ENCODE data around the gene ANK2.

ANK2 gene

DNA sequence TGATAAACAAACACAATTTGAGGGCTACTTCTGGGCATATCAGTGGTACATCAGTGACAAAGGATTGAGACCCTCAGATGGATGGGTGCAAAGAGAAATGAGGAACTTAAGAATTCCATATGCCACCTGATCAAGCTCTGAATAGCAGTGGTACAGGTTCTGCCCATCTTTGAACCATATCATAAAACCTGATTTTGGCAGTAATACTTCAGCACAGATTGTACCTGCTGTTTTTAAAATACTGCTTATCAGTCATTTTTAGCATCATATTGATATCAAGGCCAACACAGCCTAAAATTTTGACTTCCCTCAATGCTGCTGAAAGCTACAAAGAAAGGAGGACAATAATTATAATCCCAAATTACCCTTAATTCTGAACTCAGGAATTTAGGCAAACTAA lies 41.5 kb downstream of the ANK2 start:
- FAIRE-seq = no peak
- TF ChIP-seq POLR2A (IDR thresholded peaks at IDR 0.05; ENCODE audit: low read depth, low read length) = no peak
- no peak for DNase-seq (ENCODE audit: insufficient read length, low spot score)

DNA sequence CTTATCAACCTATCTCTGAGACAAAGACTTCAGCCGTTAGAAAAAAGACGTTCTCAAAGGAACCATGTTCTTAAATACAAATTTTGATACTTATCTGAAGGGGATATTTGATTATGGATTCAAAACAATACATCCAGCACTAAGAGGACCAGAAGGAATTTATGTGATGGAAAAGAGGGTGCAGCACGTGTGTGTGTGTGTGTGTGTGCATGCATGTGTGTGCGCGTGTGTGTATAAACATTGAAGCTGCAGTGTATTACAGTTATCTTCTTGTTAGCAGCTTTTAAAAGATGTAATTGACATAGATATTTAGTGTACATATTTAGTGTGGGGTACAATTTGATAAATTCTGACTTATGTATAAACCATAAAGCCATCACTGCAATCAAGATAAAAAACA lies 44.9 kb downstream of the ANK2 start:
- no peak for TF ChIP-seq POLR2A (IDR thresholded peaks at IDR 0.05; ENCODE audit: low read depth, low read length)
- FAIRE-seq = no peak
- DNase-seq (ENCODE audit: insufficient read length, low spot score) = no peak

DNA sequence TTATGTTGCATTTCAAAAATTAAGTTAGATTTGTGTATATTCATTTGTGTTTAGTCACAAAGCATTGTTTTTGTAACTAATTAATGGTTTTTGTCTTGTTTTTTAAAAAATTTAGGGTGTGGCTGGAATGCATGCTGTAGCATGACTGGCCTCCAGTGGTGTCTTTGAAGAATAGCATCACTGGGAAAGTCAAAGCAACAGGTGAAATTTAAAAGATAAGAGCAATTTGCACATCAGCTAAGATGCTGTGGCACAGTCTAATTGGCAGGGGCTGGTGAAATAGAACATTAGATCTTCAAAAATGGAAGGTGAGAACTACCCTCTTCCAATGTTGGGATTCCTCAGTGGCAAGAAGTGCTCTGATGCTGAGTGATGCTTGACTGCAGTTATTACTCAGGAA lies 45.3 kb downstream of the ANK2 start:
- FAIRE-seq (no peak), DNase-seq (ENCODE audit: insufficient read length, low spot score) (no peak)
- no peak for TF ChIP-seq POLR2A (IDR thresholded peaks at IDR 0.05; ENCODE audit: low read depth, low read length)

DNA sequence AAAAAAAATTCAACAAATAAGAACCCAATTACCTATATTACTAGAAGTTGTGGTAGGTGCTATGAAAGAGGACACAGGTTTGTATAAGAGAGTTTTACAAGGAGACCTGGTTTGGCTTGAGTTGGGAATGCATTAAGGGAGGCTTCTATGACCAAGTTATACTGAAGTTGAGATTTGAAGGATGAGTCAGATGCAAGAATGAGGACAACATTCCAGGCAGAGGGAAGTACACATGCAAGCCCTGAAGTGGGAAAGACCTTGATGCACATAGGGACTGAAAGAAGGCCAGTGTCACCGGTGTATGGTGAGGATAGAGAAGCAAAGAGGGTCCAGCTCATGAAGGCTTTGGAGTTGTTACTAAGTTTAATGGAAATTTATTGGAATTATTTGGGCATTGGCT lies 52.2 kb downstream of the ANK2 start:
- FAIRE-seq (no peak), DNase-seq (ENCODE audit: insufficient read length, low spot score) (no peak)
- no peak for TF ChIP-seq POLR2A (IDR thresholded peaks at IDR 0.05; ENCODE audit: low read depth, low read length)

DNA sequence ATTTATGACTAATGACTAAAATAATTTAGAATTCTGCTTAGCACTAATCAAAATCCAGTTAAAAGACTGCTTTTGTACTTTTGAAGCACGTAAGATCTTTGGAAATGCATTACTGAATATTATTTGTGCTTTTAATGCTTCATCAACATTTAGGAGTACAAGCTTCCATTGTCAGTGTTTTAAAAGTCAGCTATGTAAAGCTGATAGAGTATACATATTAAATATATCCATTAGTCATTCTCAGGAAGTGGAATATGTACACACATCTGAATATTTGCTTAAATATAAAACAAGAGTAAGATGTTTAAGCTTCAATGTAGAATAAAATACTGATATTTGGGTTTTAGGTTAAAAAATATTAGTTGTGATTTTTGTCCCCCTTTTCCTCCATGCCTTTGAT lies 54.1 kb downstream of the ANK2 start:
- no peak for TF ChIP-seq POLR2A (IDR thresholded peaks at IDR 0.05; ENCODE audit: low read depth, low read length)
- no peak for FAIRE-seq
- no peak for DNase-seq (ENCODE audit: insufficient read length, low spot score)

DNA sequence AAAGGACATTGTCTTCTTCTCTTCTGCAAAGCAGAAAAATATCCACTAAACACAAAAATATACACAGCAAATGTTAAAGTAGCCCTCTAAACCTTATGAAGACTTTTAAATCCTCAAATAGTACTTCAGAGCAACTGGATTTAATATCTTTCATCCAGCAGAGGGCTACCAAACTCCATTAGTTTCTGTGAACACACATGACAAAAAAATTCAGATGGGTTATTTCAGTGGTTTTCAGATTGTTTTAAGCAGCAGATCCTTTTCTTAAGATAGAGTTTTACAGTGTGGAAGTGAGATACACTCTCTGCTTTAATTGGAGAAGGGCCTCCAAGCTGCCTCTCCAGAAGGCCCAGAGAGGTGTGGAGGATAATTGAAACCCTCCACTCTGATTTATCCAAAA lies 56.7 kb downstream of the ANK2 start:
- FAIRE-seq (peak; percentile 36), DNase-seq (ENCODE audit: insufficient read length, low spot score) (no peak)
- TF ChIP-seq POLR2A (IDR thresholded peaks at IDR 0.05; ENCODE audit: low read depth, low read length) = no peak

DNA sequence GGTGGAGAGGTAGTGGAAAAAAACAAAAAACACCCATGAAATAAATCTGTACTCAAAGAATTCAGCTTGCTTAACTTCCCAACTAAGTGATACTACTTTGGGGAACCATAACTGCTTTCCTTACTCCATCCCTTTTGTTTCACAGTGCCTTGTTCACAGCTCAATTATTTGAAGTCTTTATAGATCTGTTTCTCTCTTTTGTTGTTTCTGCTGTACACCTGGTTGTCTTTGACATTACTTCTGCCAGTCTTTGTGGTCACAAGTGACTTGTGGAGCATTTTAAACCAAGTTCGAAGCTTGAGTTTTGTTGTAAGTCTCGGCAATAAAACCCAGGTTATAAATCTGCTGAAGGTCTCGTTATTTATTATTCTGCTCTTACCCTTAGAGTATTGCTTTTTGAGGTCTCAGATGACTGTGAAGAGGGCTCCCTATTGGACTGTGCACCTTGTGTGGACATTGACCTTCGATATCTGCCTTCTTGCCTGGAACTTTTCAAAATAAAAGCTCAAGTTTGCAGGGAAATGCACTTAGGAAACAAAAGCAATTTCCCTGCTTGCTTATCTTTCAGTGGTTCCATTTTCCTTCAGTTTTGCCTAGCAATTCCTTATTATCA lies 59.8 kb downstream of the ANK2 start:
- FAIRE-seq (no peak), DNase-seq (ENCODE audit: insufficient read length, low spot score) (no peak)
- TF ChIP-seq POLR2A (IDR thresholded peaks at IDR 0.05; ENCODE audit: low read depth, low read length) = no peak

DNA sequence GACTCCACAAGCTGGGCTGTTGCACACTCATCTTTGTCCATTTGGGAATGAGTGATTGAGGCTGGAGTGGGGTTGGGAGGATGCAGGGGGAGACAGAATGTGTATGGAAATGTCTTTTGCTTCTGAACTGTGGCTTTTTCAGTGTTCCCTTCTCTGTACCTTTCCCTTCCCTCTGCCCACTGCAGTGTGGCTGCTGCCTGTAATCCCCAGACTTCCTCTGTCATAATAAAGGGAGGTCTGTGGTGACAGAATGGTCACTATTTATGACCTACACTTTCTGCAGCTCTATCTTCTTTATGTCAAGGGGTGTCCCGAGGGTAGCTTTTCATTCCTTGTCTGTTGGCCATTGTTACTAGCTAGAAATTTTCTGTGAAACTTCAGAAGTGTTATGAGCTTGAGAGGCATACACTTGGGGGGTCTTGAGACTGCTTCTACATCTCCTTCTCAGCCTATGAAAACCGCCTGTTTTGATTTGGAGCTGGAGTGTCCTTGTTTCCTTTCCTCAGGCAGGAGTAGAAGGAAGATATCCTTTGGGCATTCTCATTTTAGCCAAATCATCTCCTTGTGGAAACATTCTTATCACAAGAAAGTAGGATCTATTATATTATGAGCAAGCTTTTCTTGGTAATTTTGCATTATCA lies 63.0 kb downstream of the ANK2 start:
- TF ChIP-seq POLR2A (IDR thresholded peaks at IDR 0.05; ENCODE audit: low read depth, low read length) = no peak
- FAIRE-seq = no peak
- no peak for DNase-seq (ENCODE audit: insufficient read length, low spot score)

DNA sequence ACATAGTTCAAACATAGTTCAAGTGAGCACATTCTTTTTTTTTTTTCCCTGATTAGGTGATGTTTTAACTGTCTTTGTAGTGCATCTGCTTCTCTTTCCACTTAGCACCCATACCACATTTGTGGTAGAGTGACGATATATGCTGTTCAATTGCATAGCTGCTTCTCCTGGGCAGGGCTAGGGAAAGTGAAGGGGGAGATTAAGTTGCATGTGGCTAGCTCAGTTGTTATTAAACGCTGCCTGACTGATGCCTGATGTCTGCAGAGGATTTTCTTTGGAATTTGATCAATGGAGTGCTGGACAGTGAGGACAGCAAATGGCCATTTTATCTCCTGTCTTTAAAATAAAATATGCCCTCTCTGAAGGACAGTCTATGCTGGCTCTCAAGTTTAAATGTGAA lies 63.7 kb downstream of the ANK2 start:
- DNase-seq (ENCODE audit: insufficient read length, low spot score) (no peak), FAIRE-seq (no peak)
- TF ChIP-seq POLR2A (IDR thresholded peaks at IDR 0.05; ENCODE audit: low read depth, low read length) = no peak

DNA sequence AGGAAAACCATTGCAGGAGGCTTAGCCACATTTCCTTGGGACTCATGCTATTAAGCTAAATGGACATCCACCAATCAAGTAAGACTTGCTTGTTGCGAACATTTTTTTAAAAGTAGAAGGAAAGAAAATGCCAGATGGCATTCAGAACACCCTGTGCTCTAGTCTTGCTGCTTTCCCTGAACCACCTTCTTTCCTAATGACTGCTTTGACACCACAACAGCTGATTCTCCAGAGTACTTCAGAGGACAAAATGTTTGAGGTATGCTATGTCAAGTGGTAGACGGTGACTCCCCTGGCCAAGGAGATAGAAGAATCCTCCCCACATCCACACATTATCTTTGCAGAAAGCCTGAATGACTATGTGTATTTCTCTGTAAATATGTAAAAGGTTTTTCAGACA lies 65.4 kb downstream of the ANK2 start:
- TF ChIP-seq POLR2A (IDR thresholded peaks at IDR 0.05; ENCODE audit: low read depth, low read length) = no peak
- DNase-seq (ENCODE audit: insufficient read length, low spot score) (no peak), FAIRE-seq (no peak)

DNA sequence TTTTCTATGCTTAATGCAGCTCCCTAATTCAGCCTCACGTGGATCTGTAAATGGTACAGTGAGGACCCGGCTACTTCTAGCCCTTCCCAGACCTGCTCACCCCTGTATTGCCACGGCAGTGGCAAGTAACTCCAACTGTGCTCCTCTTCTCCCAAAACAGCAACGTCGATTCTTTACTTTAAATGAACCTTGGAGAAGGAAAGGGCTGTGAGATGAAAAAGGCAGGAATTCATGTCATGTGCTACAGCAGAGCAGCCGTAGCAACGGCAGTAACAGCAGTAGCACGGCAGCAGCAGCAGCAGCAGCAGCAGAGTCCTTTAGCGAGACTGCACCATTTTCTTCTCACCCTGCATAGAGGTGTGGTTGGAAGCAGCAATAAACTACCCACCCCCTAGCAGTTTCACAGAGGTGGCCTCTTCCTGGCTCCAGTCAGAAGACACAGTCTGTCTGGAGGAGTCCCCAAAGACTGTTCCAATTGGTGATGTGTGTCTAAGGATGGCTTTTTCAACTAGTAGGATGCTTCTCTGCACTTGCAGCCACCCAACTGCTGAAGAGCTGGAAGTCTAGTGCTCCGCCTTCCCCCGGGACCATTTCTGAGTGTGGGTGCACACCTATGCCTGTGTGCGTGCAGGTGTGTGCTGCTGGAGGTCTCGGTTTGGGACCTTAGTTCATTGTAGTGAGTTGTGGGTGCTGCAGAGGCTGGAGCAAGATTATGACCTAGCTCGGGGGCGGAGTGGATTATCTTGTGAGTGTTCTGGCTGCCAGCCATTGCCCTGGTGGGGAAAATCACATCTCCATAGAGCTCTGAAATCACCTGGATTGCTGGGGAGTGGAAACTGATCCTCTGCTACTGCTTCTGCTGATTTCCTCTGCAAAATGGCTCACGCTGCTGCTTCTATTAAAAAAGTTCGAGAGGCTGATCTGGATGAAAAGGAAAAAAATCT lies 67.2 kb downstream of the ANK2 start:
- no peak for FAIRE-seq
- no peak for DNase-seq (ENCODE audit: insufficient read length, low spot score)
- TF ChIP-seq POLR2A (IDR thresholded peaks at IDR 0.05; ENCODE audit: low read depth, low read length) = no peak

DNA sequence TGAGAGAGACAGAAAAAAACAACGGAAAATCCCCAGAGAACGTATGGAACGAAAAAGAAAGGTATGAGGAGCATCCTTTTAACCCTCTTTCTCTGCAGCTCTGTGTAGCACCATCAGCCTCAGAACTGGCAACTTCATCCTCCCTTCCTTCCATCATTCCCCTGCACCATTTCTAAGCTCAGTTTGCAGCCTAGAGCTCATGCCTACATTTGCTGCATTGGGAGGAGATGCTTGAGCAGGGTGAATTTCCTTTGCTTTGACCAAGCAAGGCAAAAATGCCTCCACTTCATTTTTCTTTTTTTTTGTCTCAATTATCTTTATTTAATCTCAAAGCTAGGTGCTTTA lies 67.9 kb downstream of the ANK2 start:
- DNase-seq (ENCODE audit: insufficient read length, low spot score) = no peak
- no peak for TF ChIP-seq POLR2A (IDR thresholded peaks at IDR 0.05; ENCODE audit: low read depth, low read length)
- FAIRE-seq = no peak

DNA sequence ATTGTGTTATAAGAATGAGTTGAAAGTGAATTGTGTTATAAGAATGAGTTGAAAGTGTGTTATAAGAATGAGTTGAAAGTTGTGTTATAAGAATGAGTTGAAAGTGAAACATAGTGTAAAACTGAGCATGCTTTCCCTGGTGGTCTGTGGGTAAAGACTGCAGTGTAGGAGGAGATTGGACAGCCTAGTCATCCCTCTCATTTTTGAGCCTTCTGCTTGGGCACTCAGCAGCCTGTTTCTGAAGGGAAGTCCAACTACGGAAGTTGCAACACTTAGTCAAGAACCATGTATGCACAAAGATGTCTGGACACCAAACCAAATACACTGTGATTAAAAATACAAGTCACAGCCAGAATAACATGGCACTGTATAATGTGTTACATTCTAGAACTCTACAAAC lies 72.6 kb downstream of the ANK2 start:
- FAIRE-seq = no peak
- TF ChIP-seq POLR2A (IDR thresholded peaks at IDR 0.05; ENCODE audit: low read depth, low read length) = no peak
- DNase-seq (ENCODE audit: insufficient read length, low spot score) = no peak

DNA sequence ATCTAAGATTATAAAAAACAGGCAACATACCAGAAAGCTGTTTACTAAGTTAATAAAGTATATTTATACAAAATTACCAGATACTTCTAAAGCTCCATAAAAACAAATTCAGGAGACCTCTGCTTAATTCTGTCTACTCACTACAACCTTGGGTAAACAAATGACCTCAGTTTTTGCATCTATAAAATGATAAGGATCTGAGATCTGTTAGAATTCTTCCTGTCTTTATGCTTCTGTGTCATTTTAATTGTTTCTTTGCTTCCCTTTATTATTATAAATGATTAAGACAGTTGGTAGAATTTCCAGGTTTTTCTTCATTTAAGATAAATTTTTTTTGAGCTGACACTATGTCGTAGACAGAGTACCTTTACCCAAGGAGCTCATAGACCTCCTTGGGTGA lies 76.0 kb downstream of the ANK2 start:
- DNase-seq (ENCODE audit: insufficient read length, low spot score) (no peak), FAIRE-seq (no peak)
- no peak for TF ChIP-seq POLR2A (IDR thresholded peaks at IDR 0.05; ENCODE audit: low read depth, low read length)

DNA sequence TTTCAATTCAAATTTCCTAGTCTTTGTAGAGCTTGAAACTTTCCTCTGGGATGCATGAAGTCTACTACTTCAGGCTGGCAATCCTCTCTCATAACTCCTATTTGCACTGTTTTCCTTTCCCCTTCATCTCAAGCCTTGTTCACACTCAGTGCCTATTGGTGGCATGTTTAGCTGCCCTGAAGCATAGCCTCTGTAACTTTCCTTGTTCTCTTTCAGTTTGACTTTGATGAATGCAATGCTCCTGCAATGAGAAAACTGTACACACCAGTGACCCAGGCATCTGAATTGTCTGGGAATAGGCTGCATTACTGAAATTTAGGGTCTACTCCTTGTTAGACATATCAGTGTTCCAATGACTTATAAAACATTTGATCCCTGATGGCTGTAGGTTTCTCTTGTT lies 81.7 kb downstream of the ANK2 start:
- TF ChIP-seq POLR2A (IDR thresholded peaks at IDR 0.05; ENCODE audit: low read depth, low read length) = no peak
- DNase-seq (ENCODE audit: insufficient read length, low spot score) = no peak
- no peak for FAIRE-seq

All from H54 (cell line).